Calu3 (cell line): ENCODE results near the gene TMEM132D. TPM values are rescaled to one million over a fixed set of nuclear protein-coding genes. Genes with fewer than 3 reads are reported as not detected.

Experiments
- BruUV-seq: library from RNA; stranded (reverse); fragments of 400-500 nt; replicated peaks from 2 replicates; lab custom pipeline; 2021; lab: Mats Ljungman, UMichigan
- CTCF ChIA-PET: fragments of 300-600 bp; sonication (Branson Sonifier 250); formaldehyde crosslinking; loops from one replicate; lab custom pipeline; 2022; ENCODE audit warnings: antibody characterized with exemption; lab: Charles Lee
- DNase-seq: peaks from one replicate; pipeline ENCODE4 v3.0.0; 2022
- H3K27ac Mint-ChIP-seq: one replicate; pipeline ENCODE4 v1.8.0; 2022; ENCODE audit warnings: mixed read lengths; ENCODE audit not compliant: unreplicated experiment
- H3K27me3 Mint-ChIP-seq: one replicate; pipeline ENCODE4 v1.8.0; 2022; ENCODE audit warnings: mixed read lengths; ENCODE audit not compliant: unreplicated experiment
- H3K36me3 Mint-ChIP-seq: one replicate; pipeline ENCODE4 v1.8.0; 2022; ENCODE audit warnings: mild to moderate bottlenecking, moderate library complexity, mixed read lengths; ENCODE audit not compliant: insufficient read depth, unreplicated experiment
- H3K4me1 Mint-ChIP-seq: one replicate; pipeline ENCODE4 v1.8.0; 2022; ENCODE audit warnings: mild to moderate bottlenecking, low read depth, mixed read lengths; ENCODE audit not compliant: unreplicated experiment
- H3K4me3 Mint-ChIP-seq: one replicate; pipeline ENCODE4 v1.8.0; 2022; ENCODE audit warnings: mild to moderate bottlenecking, low read depth, moderate library complexity, mixed read lengths; ENCODE audit not compliant: unreplicated experiment
- H3K9me3 Mint-ChIP-seq: one replicate; pipeline ENCODE4 v1.8.0; 2022; ENCODE audit warnings: low read depth, mixed read lengths; ENCODE audit not compliant: unreplicated experiment
- intact Hi-C: fragments of 100-400 bp; cut with micrococcal nuclease; formaldehyde crosslinking; loops from one replicate; pipeline ENCODE4 v1.10.0; 2022; ENCODE audit not compliant: unreplicated experiment
- total RNA-seq: library from RNA; stranded (reverse); gene quantifications from 2 replicates; pipeline ENCODE4 v1.2.3, GENCODE V29; 2022
- TF ChIP-seq, protein P1 (sequence below): fragments of 200-600 bp; IDR thresholded peaks from one replicate; pipeline ENCODE4 v1.8.0; 2022; ENCODE audit warnings: antibody characterized with exemption; ENCODE audit not compliant: unreplicated experiment

The TMEM132D gene
- total RNA-seq, 1 experiment from 2014 or later, result not detected

GRCh38 chr12:129563266-129563665 lies 340.6 kb downstream of the TMEM132D start:
- H3K9me3 Mint-ChIP-seq, result peaks cover 15% of the 10 kb centered on the region
- intact Hi-C loops, result no loop called here
- TF ChIP-seq, protein P1, sequence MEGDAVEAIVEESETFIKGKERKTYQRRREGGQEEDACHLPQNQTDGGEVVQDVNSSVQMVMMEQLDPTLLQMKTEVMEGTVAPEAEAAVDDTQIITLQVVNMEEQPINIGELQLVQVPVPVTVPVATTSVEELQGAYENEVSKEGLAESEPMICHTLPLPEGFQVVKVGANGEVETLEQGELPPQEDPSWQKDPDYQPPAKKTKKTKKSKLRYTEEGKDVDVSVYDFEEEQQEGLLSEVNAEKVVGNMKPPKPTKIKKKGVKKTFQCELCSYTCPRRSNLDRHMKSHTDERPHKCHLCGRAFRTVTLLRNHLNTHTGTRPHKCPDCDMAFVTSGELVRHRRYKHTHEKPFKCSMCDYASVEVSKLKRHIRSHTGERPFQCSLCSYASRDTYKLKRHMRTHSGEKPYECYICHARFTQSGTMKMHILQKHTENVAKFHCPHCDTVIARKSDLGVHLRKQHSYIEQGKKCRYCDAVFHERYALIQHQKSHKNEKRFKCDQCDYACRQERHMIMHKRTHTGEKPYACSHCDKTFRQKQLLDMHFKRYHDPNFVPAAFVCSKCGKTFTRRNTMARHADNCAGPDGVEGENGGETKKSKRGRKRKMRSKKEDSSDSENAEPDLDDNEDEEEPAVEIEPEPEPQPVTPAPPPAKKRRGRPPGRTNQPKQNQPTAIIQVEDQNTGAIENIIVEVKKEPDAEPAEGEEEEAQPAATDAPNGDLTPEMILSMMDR, result no peak
- no peak overlapping the region for H3K4me3 Mint-ChIP-seq
- H3K27ac Mint-ChIP-seq, result no peak overlapping the region
- H3K36me3 Mint-ChIP-seq, result no peaks in the 10 kb centered on the region
- no peaks in the 10 kb centered on the region for H3K27me3 Mint-ChIP-seq
- no TSS peak for BruUV-seq
- H3K4me1 Mint-ChIP-seq, result no peaks in the 10 kb centered on the region
- CTCF ChIA-PET, result no interaction called here
- DNase-seq, result no peak

GRCh38 chr12:129561304-129561703 lies 342.5 kb downstream of the TMEM132D start:
- TF ChIP-seq, protein P1, result no peak
- Mint-ChIP-seq H3K9me3 (peaks cover 12% of the 10 kb centered on the region), H3K27ac (no peak overlapping the region), H3K4me1 (no peaks in the 10 kb centered on the region), H3K27me3 (no peaks in the 10 kb centered on the region), H3K36me3 (no peaks in the 10 kb centered on the region), H3K4me3 (no peak overlapping the region)
- CTCF ChIA-PET, result no interaction called here
- no TSS peak for BruUV-seq
- no peak for DNase-seq
- intact Hi-C loops, result no loop called here

- DNase-seq, result no peak
- Mint-ChIP-seq H3K9me3 (peaks cover 12% of the 10 kb centered on the region), H3K27ac (no peak overlapping the region), H3K4me3 (no peak overlapping the region), H3K4me1 (no peaks in the 10 kb centered on the region), H3K36me3 (no peaks in the 10 kb centered on the region), H3K27me3 (no peaks in the 10 kb centered on the region)
- no TSS peak for BruUV-seq
- intact Hi-C loops, result no loop called here
- TF ChIP-seq, protein P1, result no peak
- CTCF ChIA-PET, result no interaction called here
Observed at GRCh38 chr12:129559776-129560175, 344.0 kb downstream of the TMEM132D start.

GRCh38 chr12:129558036-129558435 lies 345.8 kb downstream of the TMEM132D start:
- H3K27me3 Mint-ChIP-seq, result no peaks in the 10 kb centered on the region
- DNase-seq, result no peak
- H3K4me1 Mint-ChIP-seq, result no peaks in the 10 kb centered on the region
- CTCF ChIA-PET, result no interaction called here
- H3K9me3 Mint-ChIP-seq, result peaks cover 10% of the 10 kb centered on the region
- TF ChIP-seq, protein P1, result no peak
- H3K36me3 Mint-ChIP-seq, result no peaks in the 10 kb centered on the region
- intact Hi-C loops, result no loop called here
- no peak overlapping the region for H3K27ac Mint-ChIP-seq
- BruUV-seq, result no TSS peak
- H3K4me3 Mint-ChIP-seq, result no peak overlapping the region
